ENCODE results near the gene AGPAT4.

DNA sequence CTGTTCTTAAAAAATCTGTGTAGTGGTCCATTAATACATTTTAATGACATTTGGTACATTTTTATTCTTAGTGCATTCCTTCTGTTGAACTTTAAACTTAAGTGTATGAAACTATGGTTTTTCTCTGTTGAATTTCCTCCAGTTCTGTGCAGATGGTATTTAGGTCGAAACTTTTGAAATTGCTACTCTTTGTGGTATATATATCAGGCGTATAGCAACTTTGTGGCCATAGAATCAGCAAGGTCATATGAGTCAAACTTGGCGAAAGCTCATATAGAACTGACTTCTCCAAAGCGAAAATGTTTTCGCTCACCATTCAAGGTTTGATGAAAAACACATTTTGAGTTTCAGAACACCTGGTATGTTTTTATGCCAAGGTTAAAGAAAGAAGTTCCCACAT, 188.6 kb downstream of the AGPAT4 start:
- TF ChIP-seq GATA2 (IDR thresholded peaks at IDR 0.05; ENCODE audit: low read depth, low read length) (no peak), GATA3 (IDR thresholded peaks at IDR 0.05; ENCODE audit: low read depth, low read length) (no peak)
